Measurements from ENCODE around the gene DENND11.
A peak's percentile ranks its signal among the peaks of the same experiment; 100 is the strongest.

Gene DENND11

GRCh38 chr7:141702047-141702567 is at the start of gene DENND11:
TSS of gene DENND11 (minus strand) at chr7:141702166. CDS start at chr7:141702153, 13 bp downstream.
- peak; percentile 68 for DNase-seq (ENCODE audit: low spot score)

- DNase-seq (ENCODE audit: low spot score), result no peak
These were observed 46.4 kb upstream of the DENND11 start for GRCh38 chr7:141748396-141748795.

DNA sequence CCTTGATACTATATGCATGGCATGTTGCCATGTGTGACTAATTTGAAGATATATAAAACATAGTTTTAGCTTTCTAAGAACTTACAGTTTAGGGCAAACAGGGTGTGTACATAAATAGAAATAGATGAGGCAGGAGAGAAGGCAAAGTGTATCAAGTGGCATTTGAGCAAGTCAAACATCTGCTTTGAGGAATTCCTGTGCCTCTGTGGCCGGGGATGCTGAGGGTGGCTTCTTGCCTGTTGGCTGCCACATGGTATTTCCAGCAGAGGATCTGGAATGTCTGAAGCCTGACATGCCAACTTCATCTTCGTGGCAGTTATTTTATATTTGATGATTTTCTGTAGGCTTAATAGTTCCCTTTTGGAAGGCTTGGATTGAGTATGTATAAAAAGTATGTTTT is 42.2 kb upstream of the DENND11 start:
- DNase-seq (ENCODE audit: low spot score), result no peak

DNA sequence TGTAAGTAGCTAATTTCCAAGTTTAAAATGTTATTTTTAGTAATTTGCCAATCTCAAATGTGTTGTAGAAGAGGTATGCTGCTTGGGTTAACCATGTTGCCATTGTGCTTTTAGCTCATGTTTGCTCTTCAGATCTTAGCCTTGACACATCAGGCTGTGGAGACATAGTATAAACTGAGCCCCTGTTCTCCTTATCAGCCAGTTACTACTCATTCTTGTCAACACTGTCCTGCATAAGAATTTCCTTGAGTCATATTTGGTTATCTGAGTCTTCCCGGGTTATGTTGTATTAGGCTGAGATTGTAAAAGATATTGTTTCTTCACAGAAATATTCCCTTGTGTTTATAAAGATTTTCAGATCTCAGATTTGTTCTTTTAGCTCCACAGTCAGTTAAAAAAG is 40.3 kb upstream of the DENND11 start:
- DNase-seq (ENCODE audit: low spot score), result no peak

DNA sequence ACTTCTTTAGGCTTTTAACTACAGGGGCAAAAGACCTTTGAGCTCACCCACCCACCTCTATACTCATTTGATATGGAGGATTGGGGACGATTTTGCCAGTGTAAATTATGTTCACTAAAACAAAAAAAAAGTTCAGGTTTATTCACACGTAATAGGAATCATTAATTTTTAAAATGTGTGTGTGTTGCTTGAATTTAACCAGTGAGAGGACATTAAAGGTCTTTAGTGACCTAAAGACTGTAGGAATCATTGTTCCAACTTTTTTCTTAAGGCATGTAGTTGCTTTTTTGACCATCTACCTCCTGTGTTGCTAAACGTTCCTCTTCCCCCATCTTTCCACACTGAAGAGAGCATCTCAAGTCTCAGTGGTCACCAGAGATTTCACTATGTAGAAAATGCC is 37.3 kb upstream of the DENND11 start:
- DNase-seq (ENCODE audit: low spot score), result no peak

DNA sequence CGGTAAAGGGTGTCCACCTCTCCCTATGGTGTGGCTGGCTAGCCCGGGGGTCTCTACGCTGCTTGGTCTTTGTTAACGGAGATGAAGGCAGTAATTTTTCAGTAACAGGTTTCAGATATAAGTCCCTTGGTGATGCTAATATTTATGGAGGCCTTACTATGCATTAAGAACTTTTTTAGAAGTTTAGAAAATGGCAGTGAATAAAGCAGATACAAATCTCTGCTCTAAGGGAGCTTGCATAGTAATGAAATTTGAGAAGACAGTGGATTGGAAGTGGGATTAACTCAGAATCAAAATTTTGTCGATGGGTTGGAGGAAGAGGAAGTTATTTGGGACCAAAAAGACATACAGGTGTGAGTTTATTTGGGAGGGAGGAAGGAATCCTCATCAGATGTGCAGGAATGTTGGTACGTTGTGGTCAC is 36.6 kb upstream of the DENND11 start:
- no peak for DNase-seq (ENCODE audit: low spot score)

- DNase-seq (ENCODE audit: low spot score), result peak; percentile 82
These were observed 36.0 kb upstream of the DENND11 start, which contains the start of gene SSBP1 for GRCh38 chr7:141737836-141738591. TSS of gene SSBP1 (plus strand) at chr7:141738358. CDS start at chr7:141739167, 809 bp downstream.

DNA sequence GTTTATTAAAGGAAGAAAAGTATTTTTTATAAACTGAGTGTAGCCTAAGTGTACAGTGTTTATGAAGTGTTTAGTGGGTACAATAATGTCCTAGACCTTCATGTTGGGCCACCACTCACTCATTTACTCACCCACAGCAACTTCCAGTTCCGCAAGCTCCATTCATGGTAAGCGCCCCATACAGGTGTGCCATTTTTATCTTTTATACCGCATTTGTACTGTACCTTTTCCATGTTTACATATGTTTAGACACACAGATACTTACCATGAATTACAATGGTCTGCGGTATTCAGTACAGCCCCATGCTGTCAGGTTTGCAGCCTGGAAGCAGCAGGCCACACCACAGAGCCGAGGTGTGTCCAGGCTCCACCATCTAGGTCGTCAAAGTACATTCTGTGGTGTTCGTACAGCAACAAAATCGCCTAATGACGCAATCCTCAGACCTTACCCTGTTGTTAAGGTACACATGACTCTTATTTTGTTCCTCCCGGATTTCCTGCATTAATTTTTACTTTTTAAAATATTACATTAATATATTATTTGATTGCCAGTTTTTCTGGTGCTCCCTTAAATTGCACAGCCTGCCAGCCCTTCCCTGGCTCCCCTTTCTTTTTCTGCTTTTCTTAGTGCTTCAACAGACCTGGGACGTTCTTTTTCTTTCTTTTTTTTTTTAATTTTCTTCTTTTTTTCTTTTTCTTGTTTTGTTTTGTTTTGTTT is 35.3 kb upstream of the DENND11 start:
- no peak for DNase-seq (ENCODE audit: low spot score)

GRCh38 chr7:141731476-141732149 is 29.6 kb upstream of the DENND11 start:
- no peak for DNase-seq (ENCODE audit: low spot score)

GRCh38 chr7:141729020-141729419 is 27.1 kb upstream of the DENND11 start:
- DNase-seq (ENCODE audit: low spot score), result no peak

- no peak for DNase-seq (ENCODE audit: low spot score)
These were observed 20.6 kb upstream of the DENND11 start for GRCh38 chr7:141722529-141722928.

DNA sequence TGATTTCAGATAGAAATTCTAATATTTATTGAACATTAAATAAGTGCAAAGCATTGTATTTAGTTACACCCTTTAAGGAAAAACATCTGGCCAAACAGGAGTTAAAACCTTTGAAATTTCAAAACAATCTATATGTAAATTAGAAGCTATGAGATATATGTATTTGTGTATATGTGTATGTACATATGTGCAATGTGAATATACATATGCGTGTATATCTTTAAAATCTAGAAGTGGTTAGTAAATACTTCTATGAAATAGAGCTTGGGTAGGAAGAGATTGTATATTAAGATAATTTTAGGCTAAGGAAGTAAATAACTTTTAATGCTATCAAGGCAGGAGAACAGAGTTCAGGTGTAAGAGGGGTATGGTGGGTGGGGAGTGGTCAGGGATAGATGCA is 15.5 kb upstream of the DENND11 start:
- no peak for DNase-seq (ENCODE audit: low spot score)

GRCh38 chr7:141715794-141716689 is 14.1 kb upstream of the DENND11 start:
- no peak for DNase-seq (ENCODE audit: low spot score)

DNA sequence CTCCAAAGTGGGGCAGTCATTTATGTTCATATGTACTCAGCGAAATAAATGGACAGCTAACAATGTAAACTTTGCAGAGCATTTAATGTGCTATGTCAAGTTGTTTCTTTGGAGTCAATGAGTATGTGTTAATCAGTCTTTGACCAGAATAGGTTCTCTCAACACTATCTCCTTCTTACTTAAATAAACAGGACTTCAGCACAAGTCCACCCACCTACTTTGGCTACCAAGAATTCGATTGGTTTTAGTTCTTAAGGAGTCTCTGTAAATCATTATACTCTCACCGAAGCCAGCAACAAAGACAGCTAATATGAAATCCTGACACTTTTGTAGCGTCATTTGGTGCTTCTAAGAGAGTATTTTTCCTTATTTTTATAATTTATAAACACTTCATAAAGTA is 13.1 kb upstream of the DENND11 start:
- DNase-seq (ENCODE audit: low spot score), result no peak

- DNase-seq (ENCODE audit: low spot score), result no peak
These were observed 12.6 kb upstream of the DENND11 start for GRCh38 chr7:141714571-141714970.

DNA sequence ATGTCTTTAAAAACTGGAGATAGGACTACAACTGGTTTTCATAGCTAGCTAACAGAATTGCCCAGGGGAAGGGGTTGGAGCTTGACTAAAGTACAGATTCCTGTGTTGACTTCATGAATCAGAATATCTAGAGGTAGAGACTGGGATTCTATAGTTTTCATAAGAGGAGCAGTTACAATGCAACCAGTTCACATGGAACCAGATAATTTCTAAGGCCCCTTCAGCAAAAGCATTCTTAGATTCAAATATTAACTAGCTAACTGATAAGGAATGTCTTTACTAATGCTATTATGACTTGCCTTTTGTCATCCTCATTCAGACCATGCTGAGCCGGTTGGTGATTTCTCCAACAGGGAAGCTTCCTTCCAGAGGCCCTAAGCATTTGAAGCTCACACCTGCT is 11.9 kb upstream of the DENND11 start:
- DNase-seq (ENCODE audit: low spot score), result no peak

- DNase-seq (ENCODE audit: low spot score), result no peak
These were observed 10.8 kb upstream of the DENND11 start for GRCh38 chr7:141712603-141713255.

GRCh38 chr7:141710301-141710700 is 8.3 kb upstream of the DENND11 start:
- no peak for DNase-seq (ENCODE audit: low spot score)

GRCh38 chr7:141709749-141710148 is 7.8 kb upstream of the DENND11 start:
- DNase-seq (ENCODE audit: low spot score), result no peak

DNA sequence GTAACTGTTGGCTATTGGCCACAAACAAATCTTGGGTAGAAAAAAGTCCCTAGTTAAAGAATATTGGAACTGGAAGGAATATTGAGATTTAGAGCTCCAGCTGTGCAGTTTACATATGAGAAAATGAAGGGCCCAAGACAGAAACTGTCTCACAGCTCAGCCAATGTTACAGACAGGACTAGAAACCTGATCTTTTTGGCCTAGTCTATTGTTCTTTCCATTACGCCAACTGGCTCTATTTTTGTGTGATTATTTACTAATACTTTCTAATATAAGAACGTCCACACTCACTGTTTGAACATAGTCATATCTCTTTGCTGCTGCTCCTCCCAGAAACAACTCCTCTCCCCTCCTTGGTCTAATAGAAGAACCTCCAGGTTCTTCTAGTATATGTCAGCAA is 7.4 kb upstream of the DENND11 start:
- no peak for DNase-seq (ENCODE audit: low spot score)

- DNase-seq (ENCODE audit: low spot score), result no peak
These were observed 6.4 kb upstream of the DENND11 start, which contains the start of gene WEE2 for GRCh38 chr7:141708351-141708750. TSS of gene WEE2 (plus strand) at chr7:141708353. CDS start at chr7:141708759, 406 bp downstream.
